ENCODE measurements around the gene TNK1. TPM values are rescaled to one million over a fixed set of nuclear protein-coding genes. Genes with fewer than 3 reads are reported as not detected.

Gene TNK1
- polyA plus RNA-seq, 3 donors: not detected

GRCh38 chr17:7369825-7370224, 11.1 kb upstream of the TNK1 start:
- no peak overlapping the region for H3K27ac ChIP-seq (ENCODE audit: low read depth in 1 of 2, low read length in 2 of 2)

GRCh38 chr17:7370853-7371252, 10.0 kb upstream of the TNK1 start:
- no peak for TF ChIP-seq CTCF (IDR thresholded peaks at IDR 0.05)
- no peak overlapping the region for H3K27ac Mint-ChIP-seq
- H3K36me3 Mint-ChIP-seq: no peaks in the 10 kb centered on the region
- H3K9me3 Mint-ChIP-seq: no peaks in the 10 kb centered on the region
- H3K27me3 ChIP-seq (ENCODE audit: control insufficient read depth in 2 of 2, insufficient read depth in 2 of 2, low read length in 2 of 2): no peaks in the 10 kb centered on the region
- H3K27ac ChIP-seq (ENCODE audit: low read depth in 1 of 2, low read length in 2 of 2): no peak overlapping the region
- intact Hi-C loops (cut with micrococcal nuclease): no loop called here
- H3K4me3 ChIP-seq (replicated peaks in 1 of 3; ENCODE audit: low read depth in 2 of 3, low read length in 3 of 3): no peak overlapping the region
- peaks cover 10 to 18% (median 14%) of the 10 kb centered on the region in 3 donors for H3K27me3 Mint-ChIP-seq (ENCODE audit: low read depth in 3 of 3)
- no peaks in the 10 kb centered on the region for H3K79me2 ChIP-seq (ENCODE audit: insufficient read depth, low read length)
- peaks cover 2% of the 10 kb centered on the region for H3K4me1 Mint-ChIP-seq
- H3K4me2 ChIP-seq (replicated peaks; ENCODE audit: extremely low read depth, low read length, poor library complexity, severe bottlenecking): no peak overlapping the region
- H3K4me3 Mint-ChIP-seq: no peak overlapping the region
- no peak for DNase-seq
- H2AFZ ChIP-seq (ENCODE audit: insufficient read depth, low read depth, low read length, poor library complexity, severe bottlenecking): no peak overlapping the region
- H3K9ac ChIP-seq (ENCODE audit: insufficient read depth, low read length, poor library complexity, severe bottlenecking): no peak overlapping the region
- WGBS (ENCODE audit: insufficient coverage): no CpG with 5 or more reads among the region's 4 CpGs
- H3K4me1 ChIP-seq (ENCODE audit: control insufficient read depth in 1 of 2, insufficient read depth in 2 of 2, low read length in 2 of 2): no peaks in the 10 kb centered on the region
- no peaks in the 10 kb centered on the region for H3K36me3 ChIP-seq (replicated peaks in 1 of 2; ENCODE audit: control insufficient read depth in 1 of 2, insufficient read depth in 2 of 2, low read length in 2 of 2)
- no peaks in the 10 kb centered on the region for H4K20me1 ChIP-seq (ENCODE audit: insufficient read depth, low read length)
- no peaks in the 10 kb centered on the region for H3K9me3 ChIP-seq (replicated peaks in 1 of 2; ENCODE audit: control insufficient read depth in 1 of 2, insufficient read depth in 1 of 2, low read length in 2 of 2)

More at GRCh38 chr17:7369825-7370224, 11.1 kb upstream of the TNK1 start:
- Mint-ChIP-seq H3K27ac (peak overlapping the region in 2 of 7 donors; percentile 13 to 15), H3K9me3 (no peaks in the 10 kb centered on the region), H3K27me3 (ENCODE audit: low read depth in 3 of 3) (peaks cover 10 to 18% (median 14%) of the 10 kb centered on the region in 3 donors), H3K4me1 (peaks cover 2% of the 10 kb centered on the region), H3K36me3 (no peaks in the 10 kb centered on the region), H3K4me3 (peak overlapping the region in 1 of 2 donors; percentile 35)
- H3K4me1 ChIP-seq (ENCODE audit: control insufficient read depth in 1 of 2, insufficient read depth in 2 of 2, low read length in 2 of 2): no peaks in the 10 kb centered on the region
- H3K9ac ChIP-seq (ENCODE audit: insufficient read depth, low read length, poor library complexity, severe bottlenecking): no peak overlapping the region
- intact Hi-C loops (cut with micrococcal nuclease): no loop called here
- no peaks in the 10 kb centered on the region for H3K27me3 ChIP-seq (ENCODE audit: control insufficient read depth in 2 of 2, insufficient read depth in 2 of 2, low read length in 2 of 2)
- H3K4me2 ChIP-seq (replicated peaks; ENCODE audit: extremely low read depth, low read length, poor library complexity, severe bottlenecking): no peak overlapping the region
- DNase-seq: no peak
- no peaks in the 10 kb centered on the region for H3K79me2 ChIP-seq (ENCODE audit: insufficient read depth, low read length)
- H3K9me3 ChIP-seq (replicated peaks in 1 of 2; ENCODE audit: control insufficient read depth in 1 of 2, insufficient read depth in 1 of 2, low read length in 2 of 2): no peaks in the 10 kb centered on the region
- H4K20me1 ChIP-seq (ENCODE audit: insufficient read depth, low read length): no peaks in the 10 kb centered on the region
- WGBS (ENCODE audit: insufficient coverage): 100% methylated on average over 1 of the region's 5 CpGs
- H3K4me3 ChIP-seq (replicated peaks in 1 of 3; ENCODE audit: low read depth in 2 of 3, low read length in 3 of 3): no peak overlapping the region
- no peak overlapping the region for H2AFZ ChIP-seq (ENCODE audit: insufficient read depth, low read depth, low read length, poor library complexity, severe bottlenecking)
- no peak for TF ChIP-seq CTCF (IDR thresholded peaks at IDR 0.05)
- H3K36me3 ChIP-seq (replicated peaks in 1 of 2; ENCODE audit: control insufficient read depth in 1 of 2, insufficient read depth in 2 of 2, low read length in 2 of 2): no peaks in the 10 kb centered on the region
